ENCODE results near the gene POLR2A.
"Not testable (repeated sequence)": the region's sequence is repeated elsewhere in the genome, so short reads cannot be mapped to it uniquely, and the experiment has no call there.

The POLR2A gene

DNA sequence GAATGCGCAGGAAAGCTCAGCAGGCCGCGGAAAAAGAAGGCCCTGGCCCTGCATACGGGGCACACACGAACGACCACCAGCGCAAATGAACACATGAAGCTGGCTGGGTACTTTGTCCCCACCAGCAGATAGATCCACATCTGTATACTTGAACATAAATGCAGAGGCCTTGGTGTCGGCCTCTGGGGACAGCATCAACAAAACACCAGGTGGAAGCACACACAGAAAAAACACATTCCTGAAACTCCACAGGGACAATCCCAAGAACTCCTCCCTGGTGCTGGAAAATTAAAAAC lies 4.1 kb upstream of the POLR2A start:
- Histone ChIP-seq H3K9me3 (ENCODE audit: severe bottlenecking) (no peaks in the 10 kb centered on the region), H3K4me3 (ENCODE audit: low read depth, low read length) (peak overlapping the region; percentile 67), H3K27ac (peak overlapping the region; percentile 97), H3K36me3 (no peaks in the 10 kb centered on the region), H3K27me3 (ENCODE audit: insufficient read depth, low read depth, severe bottlenecking) (no peaks in the 10 kb centered on the region)
- TF ChIP-seq, protein P1, sequence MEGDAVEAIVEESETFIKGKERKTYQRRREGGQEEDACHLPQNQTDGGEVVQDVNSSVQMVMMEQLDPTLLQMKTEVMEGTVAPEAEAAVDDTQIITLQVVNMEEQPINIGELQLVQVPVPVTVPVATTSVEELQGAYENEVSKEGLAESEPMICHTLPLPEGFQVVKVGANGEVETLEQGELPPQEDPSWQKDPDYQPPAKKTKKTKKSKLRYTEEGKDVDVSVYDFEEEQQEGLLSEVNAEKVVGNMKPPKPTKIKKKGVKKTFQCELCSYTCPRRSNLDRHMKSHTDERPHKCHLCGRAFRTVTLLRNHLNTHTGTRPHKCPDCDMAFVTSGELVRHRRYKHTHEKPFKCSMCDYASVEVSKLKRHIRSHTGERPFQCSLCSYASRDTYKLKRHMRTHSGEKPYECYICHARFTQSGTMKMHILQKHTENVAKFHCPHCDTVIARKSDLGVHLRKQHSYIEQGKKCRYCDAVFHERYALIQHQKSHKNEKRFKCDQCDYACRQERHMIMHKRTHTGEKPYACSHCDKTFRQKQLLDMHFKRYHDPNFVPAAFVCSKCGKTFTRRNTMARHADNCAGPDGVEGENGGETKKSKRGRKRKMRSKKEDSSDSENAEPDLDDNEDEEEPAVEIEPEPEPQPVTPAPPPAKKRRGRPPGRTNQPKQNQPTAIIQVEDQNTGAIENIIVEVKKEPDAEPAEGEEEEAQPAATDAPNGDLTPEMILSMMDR (IDR thresholded peaks at IDR 0.05; ENCODE audit: low read depth, low read length): no peak
- DNase-seq: no peak

DNA sequence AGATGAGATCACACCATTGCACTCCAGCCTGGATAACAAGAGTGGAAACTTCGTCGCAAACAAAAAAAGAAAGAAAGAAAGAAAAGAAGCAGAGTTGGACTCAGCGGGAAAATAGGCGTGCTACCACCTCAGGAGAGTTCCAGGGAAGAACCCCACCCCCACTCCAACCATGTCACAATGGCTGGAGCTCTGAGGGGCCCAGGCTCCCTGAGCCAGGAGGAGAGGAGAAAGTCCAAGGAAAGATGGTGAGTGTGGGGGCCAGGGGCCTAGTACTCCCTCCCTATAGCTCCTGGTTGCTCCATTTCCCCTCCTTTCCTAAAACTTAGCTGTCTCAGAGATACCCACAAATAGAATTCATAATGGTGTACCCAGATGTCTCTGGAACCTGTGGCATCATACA lies 2.9 kb upstream of the POLR2A start, which contains the start of gene SLC35G6:
SLC35G6 (plus strand) TSS at position 172 of the 400 bp plus-strand sequence; CDS start at position 243, 71 bp downstream.
- H3K27me3 ChIP-seq (ENCODE audit: insufficient read depth, low read depth, severe bottlenecking); H3K36me3 ChIP-seq; H3K9me3 ChIP-seq (ENCODE audit: severe bottlenecking); DNase-seq: not testable (repeated sequence)
- Histone ChIP-seq H3K27ac (peak within 1 kb of the TSS; percentile 97), H3K4me3 (ENCODE audit: low read depth, low read length) (peak within 1 kb of the TSS; percentile 67; the same call in 1 of the 2 replicates)

DNA sequence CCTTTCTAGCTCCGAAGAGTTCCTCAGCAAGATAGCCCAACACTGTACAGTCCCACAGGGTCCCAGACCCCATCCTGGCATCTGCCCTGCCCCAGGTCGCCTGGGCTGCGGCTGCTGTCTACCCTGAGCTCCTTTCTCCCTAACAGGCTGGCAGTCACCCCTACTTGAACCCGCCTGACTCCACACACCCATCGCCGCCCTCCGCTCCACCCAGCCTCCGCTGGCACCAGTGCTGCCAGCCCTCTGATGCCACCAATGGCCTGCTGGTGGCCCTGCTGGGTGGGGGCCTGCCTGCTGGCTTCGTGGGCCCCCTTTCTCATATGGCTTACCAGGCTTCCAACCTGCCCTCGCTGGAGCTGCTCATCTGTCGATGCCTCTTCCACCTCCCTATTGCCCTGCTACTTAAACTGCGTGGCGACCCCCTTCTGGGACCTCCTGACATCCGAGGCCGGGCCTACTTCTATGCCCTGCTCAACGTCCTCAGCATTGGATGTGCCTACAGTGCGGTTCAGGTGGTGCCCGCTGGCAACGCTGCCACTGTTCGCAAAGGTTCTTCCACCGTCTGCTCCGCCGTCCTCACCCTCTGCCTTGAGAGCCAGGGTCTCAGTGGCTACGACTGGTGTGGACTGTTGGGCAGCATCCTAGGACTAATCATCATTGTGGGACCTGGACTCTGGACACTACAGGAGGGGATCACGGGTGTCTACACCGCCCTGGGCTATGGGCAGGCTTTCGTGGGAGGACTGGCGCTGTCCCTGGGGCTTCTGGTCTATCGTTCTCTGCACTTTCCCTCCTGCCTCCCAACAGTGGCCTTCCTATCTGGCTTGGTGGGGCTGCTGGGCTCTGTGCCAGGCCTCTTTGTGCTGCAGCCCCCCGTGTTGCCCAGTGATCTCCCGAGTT lies 2.1 kb upstream of the POLR2A start:
- not testable (repeated sequence) for H3K27me3 ChIP-seq (ENCODE audit: insufficient read depth, low read depth, severe bottlenecking); DNase-seq; H3K9me3 ChIP-seq (ENCODE audit: severe bottlenecking)
- peak overlapping the region; percentile 61 for H3K27ac ChIP-seq
- peaks cover 14% of the 10 kb centered on the region for H3K36me3 ChIP-seq
- H3K4me3 ChIP-seq (ENCODE audit: low read depth, low read length): peak overlapping the region; percentile 97

DNA sequence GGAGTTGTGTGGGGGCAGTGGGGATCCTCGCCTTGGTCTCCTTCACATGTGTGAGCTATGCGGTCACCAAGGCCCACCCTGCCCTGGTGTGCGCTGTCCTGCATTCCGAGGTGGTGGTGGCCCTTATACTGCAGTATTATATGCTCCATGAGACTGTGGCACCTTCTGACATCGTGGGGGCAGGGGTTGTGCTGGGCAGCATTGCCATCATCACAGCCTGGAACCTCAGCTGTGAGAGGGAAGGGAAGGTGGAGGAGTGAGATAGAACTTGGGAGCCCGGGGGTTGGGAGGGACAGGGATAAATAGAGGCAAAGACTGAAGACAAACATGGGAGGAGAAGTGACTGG lies 1.5 kb upstream of the POLR2A start:
- Histone ChIP-seq H3K27ac (peak overlapping the region; percentile 100), H3K36me3 (peaks cover 20% of the 10 kb centered on the region), H3K4me3 (ENCODE audit: low read depth, low read length) (peak overlapping the region; percentile 97)
- not testable (repeated sequence) for H3K9me3 ChIP-seq (ENCODE audit: severe bottlenecking); H3K27me3 ChIP-seq (ENCODE audit: insufficient read depth, low read depth, severe bottlenecking); DNase-seq

DNA sequence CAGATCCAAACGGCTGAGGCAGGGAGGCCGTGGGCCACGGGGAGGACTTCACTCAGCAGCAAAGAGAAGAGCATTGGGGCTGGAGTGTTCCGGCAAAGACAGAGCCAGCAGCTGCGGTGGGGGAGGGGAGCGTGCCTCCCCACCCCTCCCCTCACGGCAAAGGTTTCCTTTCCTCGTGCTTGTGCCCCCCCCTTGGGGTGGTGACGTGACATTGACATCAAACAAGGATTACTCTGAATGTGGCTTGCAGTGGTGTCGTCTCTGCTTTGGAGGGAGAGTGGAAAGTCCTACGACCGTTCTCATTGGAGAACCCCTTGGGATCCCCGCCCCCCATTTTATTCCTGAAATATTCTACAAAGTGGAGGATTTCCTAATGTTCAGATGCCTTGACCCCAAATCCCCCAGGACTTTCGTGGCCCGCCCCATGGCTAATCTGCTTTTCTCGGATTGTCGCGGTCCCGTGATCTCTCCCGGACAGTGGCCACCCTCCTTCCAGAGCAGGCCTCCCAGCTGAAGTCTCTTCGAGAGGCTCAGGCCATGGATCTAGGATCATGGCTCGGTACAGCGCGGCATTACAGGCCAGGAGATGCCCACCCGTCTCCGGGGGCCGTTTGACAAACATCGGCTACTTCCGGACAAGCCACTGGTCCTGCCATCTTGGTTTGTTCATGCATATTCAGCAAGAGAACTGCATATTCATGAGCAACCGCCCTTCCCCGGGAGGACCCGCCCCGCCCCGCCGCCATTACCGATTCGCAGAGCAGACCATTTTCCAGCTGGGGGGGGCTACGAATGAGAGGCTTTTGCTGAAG lies 705 bp upstream of the POLR2A start:
- peak; percentile 95 for DNase-seq
- H3K27ac ChIP-seq: peak overlapping the region; percentile 100
- TF ChIP-seq, protein P1 (IDR thresholded peaks at IDR 0.05; ENCODE audit: low read depth, low read length): no peak
- peaks cover 22% of the 10 kb centered on the region for H3K36me3 ChIP-seq
- H3K9me3 ChIP-seq (ENCODE audit: severe bottlenecking): no peaks in the 10 kb centered on the region
- H3K27me3 ChIP-seq (ENCODE audit: insufficient read depth, low read depth, severe bottlenecking): no peaks in the 10 kb centered on the region
- peak overlapping the region; percentile 97 for H3K4me3 ChIP-seq (ENCODE audit: low read depth, low read length)

DNA sequence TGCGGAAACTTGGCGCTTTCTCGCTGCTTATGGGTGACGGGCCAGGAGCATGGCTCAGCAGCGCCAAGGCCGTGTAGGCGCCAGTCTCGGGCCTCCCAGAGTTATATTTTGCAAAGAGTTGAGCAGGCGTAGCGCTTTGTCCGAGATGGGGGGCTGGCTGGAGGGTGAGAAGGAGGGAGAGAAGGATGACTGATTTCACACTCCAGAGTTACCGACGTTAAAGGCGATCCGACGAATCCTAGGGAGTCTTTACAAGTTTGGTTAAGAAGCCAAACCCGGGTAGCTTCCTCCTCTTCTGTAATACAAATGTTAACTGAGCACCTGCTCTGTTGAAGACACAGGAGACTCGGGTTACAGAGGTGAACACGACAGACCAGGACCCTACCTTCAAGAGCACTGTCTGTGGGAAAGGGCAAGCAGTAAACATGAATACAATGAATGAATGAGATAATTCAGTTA lies 782 bp downstream of the POLR2A start:
- H3K9me3 ChIP-seq (ENCODE audit: severe bottlenecking): no peaks in the 10 kb centered on the region
- TF ChIP-seq, protein P1 (IDR thresholded peaks at IDR 0.05; ENCODE audit: low read depth, low read length): peak; percentile 18; the same call in 1 of the 2 replicates
- H3K36me3 ChIP-seq: peaks cover 33% of the 10 kb centered on the region
- peak overlapping the region; percentile 100 for H3K27ac ChIP-seq
- DNase-seq: no peak
- H3K4me3 ChIP-seq (ENCODE audit: low read depth, low read length): peak overlapping the region; percentile 97
- H3K27me3 ChIP-seq (ENCODE audit: insufficient read depth, low read depth, severe bottlenecking): no peaks in the 10 kb centered on the region

DNA sequence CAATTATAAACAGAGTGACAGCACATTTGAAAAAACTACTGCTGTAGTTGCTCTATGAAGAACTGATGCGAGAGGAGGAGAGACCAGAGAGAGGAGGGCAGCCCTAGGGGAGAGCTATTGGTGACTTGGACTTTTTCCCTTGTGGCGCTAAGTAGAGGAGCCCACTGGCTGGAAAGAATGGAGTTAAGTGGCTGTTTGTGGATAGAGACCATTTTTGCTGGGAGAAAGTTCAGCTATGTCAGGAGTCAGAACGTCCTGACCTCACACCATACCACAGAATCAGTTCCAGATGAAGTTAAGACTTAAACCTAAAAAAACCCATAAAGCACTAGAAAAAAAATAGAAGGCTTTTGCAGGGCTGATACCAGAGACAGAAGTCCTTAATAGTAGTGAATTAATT lies 2.0 kb downstream of the POLR2A start:
- Histone ChIP-seq H3K27ac (no peak overlapping the region), H3K9me3 (ENCODE audit: severe bottlenecking) (no peaks in the 10 kb centered on the region), H3K27me3 (ENCODE audit: insufficient read depth, low read depth, severe bottlenecking) (no peaks in the 10 kb centered on the region), H3K4me3 (ENCODE audit: low read depth, low read length) (no peak overlapping the region), H3K36me3 (peaks cover 43% of the 10 kb centered on the region)
- TF ChIP-seq, protein P1 (IDR thresholded peaks at IDR 0.05; ENCODE audit: low read depth, low read length): no peak
- DNase-seq: no peak
